Esophagus muscularis mucosa (tissue), 4 donors: ENCODE measurements around the gene AARSD1. TPM values are rescaled to one million over a fixed set of nuclear protein-coding genes. Genes with fewer than 3 reads are reported as not detected.
"Not testable (repeated sequence)": the region's sequence is repeated elsewhere in the genome, so short reads cannot be mapped to it uniquely, and the experiment has no call there.

Source experiments
- DNase-seq: peaks from one replicate; pipeline ENCODE4 v3.0.0-alpha.2; 2017; ENCODE audit errors: extremely low spot score
- H3K27ac ChIP-seq, 4 donors: fragments of 200-600 bp; sonication (generic); replicated peaks in 1 of 4; 1 replicate in 3 of 4; 2 replicates in 1 of 4; pipeline ENCODE4 v1.5.1; 2016 to 2019; ENCODE audit warnings: mild to moderate bottlenecking in 1 of 4
- H3K27me3 ChIP-seq, 4 donors: fragments of 200-600 bp; sonication (generic); one replicate each; pipeline versions ENCODE4 v1.5.1 to v1.6.0; 2016 to 2019
- H3K36me3 ChIP-seq, 4 donors: fragments of 200-600 bp; sonication (generic); one replicate each; pipeline ENCODE4 v1.5.1; 2016 to 2019
- H3K4me1 ChIP-seq, 4 donors: fragments of 200-600 bp; sonication (generic); one replicate each; pipeline ENCODE4 v1.5.1; 2016 to 2019
- H3K4me3 ChIP-seq, 4 donors: fragments of 200-600 bp; sonication (generic); 1 replicate in 2 of 4; 2 replicates in 2 of 4; pipeline ENCODE4 v1.5.1; 2016 to 2019; ENCODE audit warnings: mild to moderate bottlenecking in 4 of 4, moderate library complexity in 1 of 4
- H3K9me3 ChIP-seq, 4 donors: fragments of 200-600 bp; sonication (generic); 1 replicate in 3 of 4; 2 replicates in 1 of 4; pipeline ENCODE4 v1.5.1; 2016 to 2019
- EP300 ChIP-seq: sonication (generic); formaldehyde crosslinking; IDR thresholded peaks from one replicate; pipeline ENCODE4 v1.6.1; 2017; ENCODE audit warnings: antibody characterized with exemption
- POLR2A ChIP-seq: fragments of 450-650 bp; IDR thresholded peaks from one replicate; pipeline ENCODE4 v1.6.1; 2017; ENCODE audit warnings: antibody characterized with exemption, moderate library complexity, mild to moderate bottlenecking, low read depth
- POLR2AphosphoS5 ChIP-seq, 2 donors: sonication (generic); formaldehyde crosslinking; IDR thresholded peaks; one replicate each; pipeline ENCODE4 v1.6.1; 2017; ENCODE audit warnings: antibody characterized with exemption in 2 of 2
- WGBS: methylation state at CpG from one replicate; pipeline ENCODE4 v1.1.5; 2018; 5-methylcytosine and 5-hydroxymethylcytosine counted together
- intact Hi-C: fragments of 100-400 bp; cut with DNase I; formaldehyde crosslinking; loops from one replicate; pipeline ENCODE4 v1.15.1; 2023
- total RNA-seq, 4 donors: library from RNA; depleted of rRNA; stranded (reverse); fragments of >200 nt; gene quantifications; one replicate each; pipeline versions ENCODE4 v1.1.0 to v1.2.1, GENCODE V29; 2016
- TF ChIP-seq, protein P1 (sequence below), 3 experiments: fragments of 200-600 bp in 2 of 3; fragments of 450-650 bp in 1 of 3; sonication (generic) in 2 of 3; IDR thresholded peaks; one replicate each; pipeline ENCODE4 v1.5.1; 2017 to 2019; ENCODE audit warnings: antibody characterized with exemption in 3 of 3, mild to moderate bottlenecking in 2 of 3, moderate library complexity in 1 of 3

AARSD1 gene
- total RNA-seq, 4 donors from 2014 or later, result 21.9 to 35.7 (median 26.8) TPM

DNA sequence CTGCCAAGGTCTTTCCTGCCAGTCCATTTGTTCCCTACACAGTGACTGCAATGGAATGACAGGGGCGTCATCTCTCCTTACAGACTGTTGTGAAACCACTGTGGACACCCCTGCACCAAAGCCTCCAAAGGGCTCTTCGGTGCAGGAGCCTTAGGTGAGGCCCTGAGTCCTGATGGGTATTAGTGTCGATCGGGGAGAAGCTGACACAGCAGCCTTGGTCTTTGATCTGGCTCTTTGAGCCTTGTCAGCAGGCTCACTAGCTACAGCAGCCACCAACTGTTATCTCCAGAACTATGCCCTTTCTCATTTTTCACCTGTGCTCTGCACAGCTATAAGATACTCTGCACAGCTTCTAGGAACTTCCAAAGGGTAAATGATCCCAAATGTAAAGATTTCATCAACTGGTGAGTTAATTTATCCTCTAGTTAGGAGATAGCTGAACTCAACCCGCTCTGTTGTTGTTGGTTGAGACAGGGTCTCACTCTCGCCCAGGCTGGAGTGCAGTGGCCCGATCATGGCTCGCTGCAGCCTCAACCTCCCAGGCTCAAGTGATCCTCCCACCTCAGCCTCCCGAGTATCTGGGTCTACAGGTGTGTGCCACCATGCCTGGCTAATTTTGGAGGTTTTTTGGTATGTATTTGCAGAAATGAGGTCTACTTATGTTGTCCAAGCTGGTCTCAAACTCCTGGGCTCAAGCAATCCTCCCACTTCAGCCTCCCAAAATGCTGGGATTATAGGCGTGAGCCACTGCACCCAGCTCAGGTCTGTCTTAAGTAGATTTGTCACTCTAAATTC is 44.0 kb downstream of the AARSD1 start:
- Histone ChIP-seq H3K4me3 (no peak overlapping the region), H3K27me3 (no peaks in the 10 kb centered on the region), H3K36me3 (no peaks in the 10 kb centered on the region), H3K4me1 (peaks cover 20 to 58% (median 49%) of the 10 kb centered on the region in 4 donors), H3K27ac (peak overlapping the region; percentile 4 to 66 (median 36)), H3K9me3 (no peaks in the 10 kb centered on the region)
- 78% methylated on average over 10 of the region's 10 CpGs for WGBS
- intact Hi-C loops, result no loop called here
- DNase-seq, result no peak
- TF ChIP-seq EP300, result no peak

- H3K4me3 ChIP-seq, H3K9me3 ChIP-seq, H3K27me3 ChIP-seq, DNase-seq, intact Hi-C loops, H3K36me3 ChIP-seq: not testable (repeated sequence)
- H3K4me1 ChIP-seq, result peaks cover 20 to 58% (median 49%) of the 10 kb centered on the region in 4 donors
- peak overlapping the region in 1 of 4 donors; percentile 56 for H3K27ac ChIP-seq
- 90% methylated on average over 10 of the region's 10 CpGs for WGBS
These were observed 44.7 kb downstream of the AARSD1 start for GRCh38 chr17:42919522-42920077.

DNA sequence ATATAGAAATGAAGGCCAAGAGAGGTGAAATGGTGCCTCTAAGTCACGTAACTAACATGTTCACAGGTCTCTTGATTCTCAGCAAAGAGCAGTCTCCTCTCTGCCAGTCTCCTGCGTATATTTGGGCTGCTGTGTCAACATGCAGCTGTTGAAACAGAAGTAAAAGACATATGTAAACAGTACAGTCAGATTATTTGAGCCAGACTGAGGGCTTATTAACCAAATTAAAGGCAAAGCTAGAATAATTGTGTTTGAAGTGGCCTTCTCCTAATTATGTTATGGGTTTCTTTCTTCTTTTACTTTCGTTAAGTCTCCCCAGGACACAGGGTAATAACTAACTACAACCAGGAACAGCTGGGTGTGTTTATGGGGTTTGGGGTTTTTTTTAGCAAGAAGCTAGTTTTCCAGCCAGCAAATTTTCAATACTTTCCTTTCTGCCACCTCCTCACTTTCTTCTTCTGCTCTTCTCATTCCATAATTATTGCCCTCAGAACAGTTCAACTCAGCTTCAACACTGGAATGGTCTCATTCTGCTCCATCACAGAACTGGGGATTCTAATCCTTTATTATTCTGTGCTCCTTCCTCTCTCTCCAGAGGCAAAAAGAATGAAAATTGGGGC is 45.2 kb downstream of the AARSD1 start:
- Histone ChIP-seq H3K4me1 (peaks cover 20 to 58% (median 49%) of the 10 kb centered on the region in 4 donors), H3K27me3 (no peaks in the 10 kb centered on the region), H3K36me3 (no peaks in the 10 kb centered on the region), H3K9me3 (no peaks in the 10 kb centered on the region), H3K27ac (peak overlapping the region in 3 of 4 donors; percentile 10 to 27 (median 21)), H3K4me3 (no peak overlapping the region)
- no peak for DNase-seq
- intact Hi-C loops, result no loop called here
- TF ChIP-seq POLR2AphosphoS5 (IDR thresholded peaks at IDR 0.05) (no peak), POLR2A (no peak), EP300 (no peak)
- TF ChIP-seq, protein P1, sequence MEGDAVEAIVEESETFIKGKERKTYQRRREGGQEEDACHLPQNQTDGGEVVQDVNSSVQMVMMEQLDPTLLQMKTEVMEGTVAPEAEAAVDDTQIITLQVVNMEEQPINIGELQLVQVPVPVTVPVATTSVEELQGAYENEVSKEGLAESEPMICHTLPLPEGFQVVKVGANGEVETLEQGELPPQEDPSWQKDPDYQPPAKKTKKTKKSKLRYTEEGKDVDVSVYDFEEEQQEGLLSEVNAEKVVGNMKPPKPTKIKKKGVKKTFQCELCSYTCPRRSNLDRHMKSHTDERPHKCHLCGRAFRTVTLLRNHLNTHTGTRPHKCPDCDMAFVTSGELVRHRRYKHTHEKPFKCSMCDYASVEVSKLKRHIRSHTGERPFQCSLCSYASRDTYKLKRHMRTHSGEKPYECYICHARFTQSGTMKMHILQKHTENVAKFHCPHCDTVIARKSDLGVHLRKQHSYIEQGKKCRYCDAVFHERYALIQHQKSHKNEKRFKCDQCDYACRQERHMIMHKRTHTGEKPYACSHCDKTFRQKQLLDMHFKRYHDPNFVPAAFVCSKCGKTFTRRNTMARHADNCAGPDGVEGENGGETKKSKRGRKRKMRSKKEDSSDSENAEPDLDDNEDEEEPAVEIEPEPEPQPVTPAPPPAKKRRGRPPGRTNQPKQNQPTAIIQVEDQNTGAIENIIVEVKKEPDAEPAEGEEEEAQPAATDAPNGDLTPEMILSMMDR (IDR thresholded peaks at IDR 0.05), result no peak
- WGBS, result 45% methylated on average over 3 of the region's 3 CpGs

DNA sequence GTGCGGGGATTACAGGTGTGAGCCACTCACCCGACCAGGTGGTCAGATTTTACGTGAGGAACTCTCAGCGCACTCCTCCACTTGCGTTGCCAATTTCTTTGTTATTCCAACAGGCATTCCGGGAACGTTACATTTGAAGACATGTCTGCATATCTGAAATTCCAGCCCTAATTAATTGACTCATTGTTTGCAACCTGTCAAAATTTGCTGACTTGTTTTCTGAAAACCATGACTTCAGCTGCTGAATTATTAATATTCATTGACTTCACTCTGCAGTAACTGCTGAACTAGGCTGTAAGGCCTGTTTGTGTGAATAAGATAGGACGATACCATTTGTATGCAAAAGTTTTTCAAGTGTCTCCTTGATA is 47.0 kb downstream of the AARSD1 start:
- no peaks in the 10 kb centered on the region for H3K36me3 ChIP-seq
- TF ChIP-seq POLR2A (no peak), EP300 (no peak), POLR2AphosphoS5 (IDR thresholded peaks at IDR 0.05) (no peak)
- TF ChIP-seq, protein P1 (IDR thresholded peaks at IDR 0.05), result no peak
- H3K27ac ChIP-seq, result no peak overlapping the region
- intact Hi-C loops, result no loop called here
- H3K27me3 ChIP-seq, result no peaks in the 10 kb centered on the region
- no peak overlapping the region for H3K4me3 ChIP-seq
- DNase-seq, result no peak
- H3K9me3 ChIP-seq, result no peaks in the 10 kb centered on the region
- peaks cover 13 to 41% (median 33%) of the 10 kb centered on the region in 4 donors for H3K4me1 ChIP-seq
- WGBS, result 85% methylated on average over 8 of the region's 8 CpGs

DNA sequence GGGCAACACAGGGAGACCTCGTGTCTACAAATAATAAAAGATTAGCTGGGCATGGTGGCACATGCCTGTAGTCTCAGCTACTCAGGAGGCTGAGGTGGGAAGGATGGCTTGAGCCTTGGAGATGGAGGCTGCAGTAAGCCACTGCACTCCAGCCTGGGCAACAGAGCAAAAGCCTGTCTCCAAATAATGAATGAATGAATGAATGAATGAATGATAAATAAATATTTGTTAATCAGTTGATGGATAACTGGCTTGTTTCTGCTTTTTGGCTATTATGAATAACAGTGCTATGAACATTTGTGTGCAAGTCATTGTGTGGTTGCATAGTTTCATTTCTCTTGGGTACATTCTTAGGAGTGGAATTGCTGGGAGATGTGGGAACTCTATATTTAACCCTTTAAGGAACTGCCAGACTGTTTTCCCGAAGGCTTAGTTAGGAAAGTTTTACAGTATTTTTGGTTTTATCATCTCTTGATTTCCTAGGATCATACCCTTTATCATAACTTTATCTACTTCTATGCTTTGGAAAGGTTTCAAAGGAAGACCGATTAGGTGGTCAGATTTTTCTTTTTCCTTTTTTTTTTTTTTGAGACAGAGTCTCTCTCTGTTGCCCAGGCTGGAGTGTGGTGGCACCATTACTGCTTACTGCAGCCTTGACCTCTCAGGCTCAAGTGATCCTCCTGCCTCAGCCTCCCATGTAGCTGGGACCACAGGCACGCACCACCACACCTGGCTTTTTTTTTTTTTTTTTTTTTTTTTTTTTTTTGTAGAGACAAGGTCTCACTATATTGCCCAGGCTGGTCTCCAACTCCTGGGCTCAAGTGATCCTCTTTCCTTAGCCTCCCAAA is 47.6 kb downstream of the AARSD1 start:
- WGBS, result 89% methylated on average over 4 of the region's 4 CpGs
- H3K4me3 ChIP-seq, H3K27ac ChIP-seq, H3K9me3 ChIP-seq, H3K36me3 ChIP-seq, H3K27me3 ChIP-seq, intact Hi-C loops, DNase-seq: not testable (repeated sequence)
- H3K4me1 ChIP-seq, result peaks cover 7 to 35% (median 27%) of the 10 kb centered on the region in 4 donors

GRCh38 chr17:42915288-42915687 is 49.0 kb downstream of the AARSD1 start:
- H3K4me3 ChIP-seq, H3K27ac ChIP-seq, H3K36me3 ChIP-seq, intact Hi-C loops, H3K27me3 ChIP-seq, DNase-seq, H3K9me3 ChIP-seq: not testable (repeated sequence)
- peaks cover under 1 to 22% (median 14%) of the 10 kb centered on the region in 4 donors for H3K4me1 ChIP-seq
- 92% methylated on average over 6 of the region's 6 CpGs for WGBS
